NCI-H345 treated with DMSO at 0.1 percent for 48 hours (cell line): ENCODE results near the gene ATP1B3.
"Not testable (repeated sequence)": the region's sequence is repeated elsewhere in the genome, so short reads cannot be mapped to it uniquely, and the experiment has no call there.

Experiments used
- DNase-seq: peaks from one replicate; lab custom pipeline; 2025; ENCODE audit not compliant: unreplicated experiment; lab: John Stamatoyannopoulos, UW

ATP1B3 gene

GRCh38 chr3:141901914-141902313, 25.5 kb downstream of the ATP1B3 start:
- DNase-seq: no peak

DNA sequence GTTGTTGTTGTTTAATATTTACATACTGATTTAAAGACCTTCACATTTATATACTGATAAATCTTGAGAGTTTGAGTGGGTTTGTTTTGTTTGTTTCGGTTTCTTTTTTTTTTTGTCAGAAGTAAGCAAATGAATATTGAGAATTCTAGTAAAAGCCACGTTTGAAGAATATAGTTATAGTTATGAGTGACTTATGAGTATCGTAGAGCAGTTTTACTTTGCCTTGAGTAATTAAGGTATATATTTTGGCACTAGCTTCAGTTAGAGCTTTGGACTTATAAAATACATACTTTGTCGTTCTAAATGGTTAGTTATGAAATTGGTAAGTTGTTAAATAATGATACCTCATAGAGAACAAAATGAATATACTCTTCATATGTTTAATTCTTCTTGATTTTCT, 27.8 kb downstream of the ATP1B3 start:
- no peak for DNase-seq

DNA sequence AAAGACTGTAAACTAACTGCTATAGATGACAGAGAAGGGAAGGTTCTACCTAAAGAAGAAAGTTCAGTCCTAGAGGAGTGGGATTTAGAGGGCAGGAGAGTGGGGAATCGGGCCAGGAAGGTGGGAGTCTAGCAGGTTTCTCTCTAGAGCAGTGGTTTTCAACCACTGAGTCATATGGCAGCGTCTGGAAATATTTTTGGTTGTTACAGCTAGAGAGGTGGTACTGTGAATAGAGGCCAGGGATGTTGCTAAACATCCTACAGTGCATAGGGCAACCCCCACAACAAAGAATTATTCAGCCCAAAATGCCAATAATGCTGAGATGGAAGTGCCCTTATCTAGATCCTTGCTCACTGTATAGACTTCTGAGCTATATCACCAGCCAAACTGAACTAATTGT, 28.7 kb downstream of the ATP1B3 start:
- no peak for DNase-seq

- no peak for DNase-seq
These were observed 33.0 kb downstream of the ATP1B3 start for GRCh38 chr3:141909408-141909807.

GRCh38 chr3:141909986-141910385, 33.5 kb downstream of the ATP1B3 start:
- DNase-seq: not testable (repeated sequence)

DNA sequence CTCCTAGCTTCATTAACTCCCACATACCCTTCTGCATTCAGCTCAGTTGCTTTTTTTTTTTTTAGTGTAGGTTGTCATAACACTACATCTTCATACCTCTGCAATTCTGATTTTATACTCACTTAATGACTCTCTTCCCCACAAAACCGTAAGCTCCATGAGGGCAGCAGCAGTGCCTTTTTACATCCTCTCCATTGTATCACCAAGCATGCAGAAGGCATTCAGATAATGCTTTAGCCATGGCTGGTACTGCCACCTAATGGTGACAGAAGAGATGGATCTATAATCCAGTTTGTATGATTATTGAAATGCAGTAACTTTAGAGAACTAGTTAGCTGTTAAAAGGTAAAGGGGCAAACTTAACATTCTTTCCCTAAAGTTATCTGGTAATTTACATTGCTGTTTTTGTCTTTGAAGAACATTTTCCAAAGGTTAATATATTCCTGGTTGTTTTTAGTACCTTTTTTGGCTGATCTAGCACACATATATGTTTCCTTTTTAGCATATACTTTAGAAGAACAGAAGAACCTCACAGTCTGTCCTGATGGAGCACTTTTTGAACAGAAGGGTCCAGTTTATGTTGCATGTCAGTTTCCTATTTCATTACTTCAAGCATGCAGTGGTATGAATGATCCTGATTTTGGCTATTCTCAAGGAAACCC, 36.8 kb downstream of the ATP1B3 start:
- peak; percentile 21 for DNase-seq

DNA sequence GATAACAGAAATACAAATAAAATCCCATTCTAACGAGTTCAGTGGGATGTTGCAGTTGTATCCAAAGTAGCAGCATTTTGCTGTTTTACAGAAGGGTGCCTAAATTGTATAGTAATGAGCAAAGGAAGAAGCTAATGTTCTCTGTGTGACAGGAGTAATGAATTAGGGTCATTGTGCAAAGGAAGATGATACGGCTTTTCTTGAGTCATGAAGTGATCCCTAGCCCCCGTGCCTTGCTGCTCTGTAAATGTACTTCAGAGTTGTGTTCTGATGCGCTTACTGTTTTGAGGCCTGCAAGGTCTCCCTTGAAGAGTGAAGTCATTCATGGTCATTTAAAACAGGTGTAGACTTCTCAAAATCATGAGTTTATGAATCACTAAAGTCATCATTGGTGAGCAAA, 37.9 kb downstream of the ATP1B3 start:
- DNase-seq: no peak

DNA sequence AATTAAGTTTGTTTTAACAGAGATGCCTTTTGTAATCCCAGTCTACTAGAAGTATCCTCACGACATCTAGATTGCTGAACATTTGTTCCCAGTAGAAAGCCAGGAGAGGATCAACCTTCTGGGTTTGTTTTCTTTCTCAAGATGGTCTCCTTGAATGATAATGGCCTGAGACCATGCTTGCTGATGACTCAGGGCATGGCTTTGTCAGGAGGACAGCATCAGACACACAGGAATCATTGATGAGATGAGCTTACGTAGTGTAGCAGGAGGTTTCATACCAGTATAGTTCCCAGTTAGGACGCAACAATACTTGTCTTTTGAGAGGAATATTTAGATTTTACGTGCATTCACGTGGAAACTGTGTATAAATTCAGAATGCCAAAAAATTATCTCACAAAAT, 38.6 kb downstream of the ATP1B3 start:
- DNase-seq: no peak

- no peak for DNase-seq
These were observed 39.3 kb downstream of the ATP1B3 start for GRCh38 chr3:141915766-141916165.

- no peak for DNase-seq
These were observed 44.3 kb downstream of the ATP1B3 start for GRCh38 chr3:141920701-141921100.

GRCh38 chr3:141921316-141921715, 44.9 kb downstream of the ATP1B3 start:
- no peak for DNase-seq

GRCh38 chr3:141925677-141926076, 49.2 kb downstream of the ATP1B3 start:
- DNase-seq: not testable (repeated sequence)

- DNase-seq: no peak
These were observed 50.5 kb downstream of the ATP1B3 start for GRCh38 chr3:141926929-141927328.

DNA sequence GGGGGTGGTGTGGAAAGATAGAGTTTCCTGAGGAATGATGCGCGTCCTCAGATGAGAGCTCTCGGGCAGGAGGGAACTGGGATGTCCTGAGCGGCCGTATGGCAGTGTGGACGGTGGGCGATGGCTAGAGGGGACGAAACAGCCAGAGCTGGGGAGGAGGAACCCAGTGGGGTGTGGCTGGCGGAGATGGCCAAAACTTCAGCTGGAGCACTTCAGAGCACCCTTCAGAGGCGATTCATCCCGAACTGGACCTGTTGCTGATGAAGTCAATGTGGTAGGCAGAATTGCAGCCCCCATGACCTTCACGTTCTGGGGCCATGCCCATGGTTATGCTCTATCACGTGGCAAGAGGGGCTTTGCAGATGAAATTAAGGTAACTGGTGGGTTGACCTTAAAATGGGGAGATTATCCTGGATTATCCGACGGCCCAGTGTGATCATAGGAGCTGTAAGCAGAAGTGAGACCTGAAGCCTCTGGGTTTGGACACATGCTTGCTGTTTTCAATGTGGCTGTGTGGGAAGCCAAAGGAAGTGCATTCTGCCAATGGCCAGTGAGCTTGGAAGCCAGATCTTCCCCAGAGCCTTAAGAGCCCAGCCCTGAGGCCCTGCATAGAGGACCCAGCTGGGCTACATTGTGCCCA, 52.3 kb downstream of the ATP1B3 start:
- DNase-seq: no peak

GRCh38 chr3:141929341-141929995, 53.0 kb downstream of the ATP1B3 start:
- no peak for DNase-seq

GRCh38 chr3:141930801-141931200, 54.4 kb downstream of the ATP1B3 start:
- DNase-seq: no peak

DNA sequence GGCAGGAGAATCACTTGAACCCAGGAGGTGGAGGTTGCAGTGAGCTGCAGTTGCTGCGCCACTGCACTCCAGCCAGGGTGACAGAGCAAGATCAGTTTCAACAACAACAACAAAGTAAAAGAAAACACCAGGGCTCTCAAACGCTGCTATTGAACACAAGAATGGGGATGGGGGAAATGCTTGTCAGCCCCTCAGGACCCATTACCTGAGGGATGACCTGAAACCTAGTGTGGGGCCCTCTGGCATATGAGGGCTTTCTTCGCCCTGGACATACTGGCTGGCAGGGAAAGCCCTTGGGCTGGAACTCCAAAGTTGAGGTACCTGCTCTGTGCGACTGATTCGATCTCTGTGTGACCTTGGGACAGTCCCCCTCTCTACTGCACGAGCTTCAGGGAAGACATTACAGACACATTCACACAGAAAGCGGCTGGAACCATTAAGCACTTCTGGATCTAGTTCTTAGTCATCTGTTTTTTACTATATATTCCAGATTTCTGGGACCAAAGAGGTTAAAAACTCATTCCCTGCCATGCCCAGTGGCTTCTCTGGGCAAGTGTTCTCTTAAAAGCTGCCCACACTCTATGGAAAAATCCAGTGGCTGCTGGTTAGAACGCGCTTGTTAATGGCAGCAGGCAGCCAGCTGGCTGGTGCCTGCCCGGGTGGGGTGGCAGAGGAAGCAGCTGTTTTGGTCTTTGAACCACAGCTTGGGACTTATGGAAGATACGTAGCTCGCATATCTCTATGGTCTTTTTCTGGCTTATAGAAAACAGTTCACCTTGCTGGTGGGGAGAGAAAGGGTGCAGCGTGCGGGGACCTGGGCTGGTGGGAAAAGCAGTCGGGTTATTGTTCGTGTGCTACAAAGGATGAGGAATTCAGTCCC, 57.2 kb downstream of the ATP1B3 start:
- no peak for DNase-seq

- DNase-seq: no peak
These were observed 57.9 kb downstream of the ATP1B3 start for GRCh38 chr3:141934354-141934753.

- no peak for DNase-seq
These were observed 61.6 kb downstream of the ATP1B3 start for GRCh38 chr3:141938011-141938500.

DNA sequence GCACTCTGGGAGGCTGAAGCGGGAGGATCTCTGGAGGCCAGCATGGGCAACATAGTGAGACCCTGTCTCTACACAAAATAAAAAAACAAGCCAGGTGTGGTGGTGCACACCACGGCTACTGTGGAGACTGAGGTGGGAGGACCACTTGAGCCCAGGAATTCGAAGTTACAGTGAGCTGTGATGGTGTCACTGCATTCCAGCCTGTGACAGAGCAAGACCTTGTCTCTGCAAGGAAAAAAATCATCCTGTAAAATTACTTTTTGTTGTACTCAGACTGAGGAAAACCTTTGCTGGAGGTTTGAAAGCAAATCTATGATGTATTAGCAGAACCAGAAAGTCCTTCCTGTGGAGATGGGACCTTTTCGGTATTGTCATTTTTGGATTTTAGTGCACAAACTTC, 63.3 kb downstream of the ATP1B3 start:
- no peak for DNase-seq

GRCh38 chr3:141940194-141940776, 63.8 kb downstream of the ATP1B3 start:
- peak; percentile 29 for DNase-seq
